GM23248 (cell line): ENCODE measurements around the gene TMEM63C. TPM values are rescaled to one million over a fixed set of nuclear protein-coding genes. Genes with fewer than 3 reads are reported as not detected.

Experiments
- DNase-seq: peaks from one replicate; pipeline ENCODE4 v3.0.0-alpha.2; 2015
- H2AFZ ChIP-seq: fragments of 200-600 bp; sonication (generic); 2 replicates; pipeline ENCODE4 v1.6.1; 2016; ENCODE audit warnings: antibody characterized with exemption
- H3F3A ChIP-seq: fragments of 200-600 bp; sonication (generic); 2 replicates; pipeline ENCODE4 v1.6.1; 2016; ENCODE audit warnings: mild to moderate bottlenecking, antibody characterized with exemption, mixed run types; ENCODE audit not compliant: insufficient read depth
- H3K27ac ChIP-seq: fragments of 200-600 bp; sonication (generic); 2 replicates; pipeline ENCODE4 v1.5.1; 2016; ENCODE audit warnings: mild to moderate bottlenecking
- H3K27me3 ChIP-seq: fragments of 200-600 bp; sonication (generic); replicated peaks from 2 replicates; pipeline ENCODE4 v1.6.1; 2016; ENCODE audit warnings: mild to moderate bottlenecking; ENCODE audit not compliant: insufficient read depth
- H3K36me3 ChIP-seq: fragments of 200-600 bp; sonication (generic); 2 replicates; pipeline ENCODE4 v1.6.1; 2016; ENCODE audit warnings: low read depth, mild to moderate bottlenecking
- H3K4me1 ChIP-seq: fragments of 200-600 bp; sonication (generic); 2 replicates; pipeline ENCODE4 v1.6.1; 2016; ENCODE audit warnings: mild to moderate bottlenecking; ENCODE audit not compliant: insufficient read depth
- H3K4me2 ChIP-seq: fragments of 200-600 bp; sonication (generic); one replicate; pipeline ENCODE4 v1.6.1; 2016; ENCODE audit warnings: mild to moderate bottlenecking; ENCODE audit not compliant: unreplicated experiment
- H3K4me3 ChIP-seq: fragments of 200-600 bp; sonication (generic); 2 replicates; pipeline ENCODE4 v1.5.1; 2016; ENCODE audit warnings: mild to moderate bottlenecking
- H3K79me2 ChIP-seq: fragments of 200-600 bp; sonication (generic); 2 replicates; pipeline ENCODE4 v1.6.1; 2016; ENCODE audit warnings: mild to moderate bottlenecking; ENCODE audit not compliant: insufficient read depth
- H3K9ac ChIP-seq: fragments of 200-600 bp; sonication (generic); 2 replicates; pipeline ENCODE4 v1.6.1; 2016; ENCODE audit warnings: mild to moderate bottlenecking
- H3K9me2 ChIP-seq: fragments of 200-600 bp; sonication (generic); 2 replicates; pipeline ENCODE4 v1.6.1; 2016; ENCODE audit warnings: mixed run types, mild to moderate bottlenecking, moderate library complexity; ENCODE audit not compliant: insufficient read depth
- H3K9me3 ChIP-seq: fragments of 200-600 bp; sonication (generic); one replicate; pipeline ENCODE4 v1.6.1; 2017; ENCODE audit warnings: low read depth
- H4K20me1 ChIP-seq: fragments of 200-600 bp; sonication (generic); 2 replicates; pipeline ENCODE4 v1.6.0; 2016; ENCODE audit not compliant: insufficient read depth
- EZH2 ChIP-seq: fragments of 200-600 bp; sonication (generic); IDR thresholded peaks from 2 replicates; pipeline ENCODE4 v1.6.1; 2018; ENCODE audit warnings: antibody characterized with exemption, mild to moderate bottlenecking; ENCODE audit not compliant: insufficient read depth, poor library complexity, severe bottlenecking
- EZH2phosphoT487 ChIP-seq: fragments of 200-600 bp; sonication (generic); IDR thresholded peaks from 2 replicates; pipeline ENCODE4 v1.6.1; 2018; ENCODE audit warnings: antibody characterized with exemption, moderate library complexity, mild to moderate bottlenecking, low read depth; ENCODE audit not compliant: insufficient read depth
- WGBS, 2 experiments: methylation state at CpG; one replicate each; pipeline ENCODE4 v1.1.6; 2015 to 2017; ENCODE audit warnings: low lambda C conversion rate in 2 of 2, low coverage in 1 of 2; ENCODE audit errors: missing lambda C conversion rate in 2 of 2; 5-methylcytosine and 5-hydroxymethylcytosine counted together
- in situ Hi-C: fragments of 300-500 bp; cut with MboI; formaldehyde crosslinking; loops from 2 replicates; pipeline ENCODE4 v1.15.0; 2020
- polyA plus RNA-seq: library from polyadenylated mRNA; unstranded; fragments of >200 nt; fragmentation: Nextera tagmentation; extraction: Ambion mirVana; gene quantifications from 2 replicates; pipeline ENCODE4 v1.2.1, GENCODE V29; 2016
- total RNA-seq: library from RNA; depleted of rRNA; stranded (reverse); fragments of >200 nt; shearing (Covaris generic); gene quantifications from 2 replicates; pipeline ENCODE4 v1.2.3, GENCODE V29; 2014

Gene TMEM63C
- total and polyA plus RNA-seq, 2 experiments from 2014 or later, result not detected

DNA sequence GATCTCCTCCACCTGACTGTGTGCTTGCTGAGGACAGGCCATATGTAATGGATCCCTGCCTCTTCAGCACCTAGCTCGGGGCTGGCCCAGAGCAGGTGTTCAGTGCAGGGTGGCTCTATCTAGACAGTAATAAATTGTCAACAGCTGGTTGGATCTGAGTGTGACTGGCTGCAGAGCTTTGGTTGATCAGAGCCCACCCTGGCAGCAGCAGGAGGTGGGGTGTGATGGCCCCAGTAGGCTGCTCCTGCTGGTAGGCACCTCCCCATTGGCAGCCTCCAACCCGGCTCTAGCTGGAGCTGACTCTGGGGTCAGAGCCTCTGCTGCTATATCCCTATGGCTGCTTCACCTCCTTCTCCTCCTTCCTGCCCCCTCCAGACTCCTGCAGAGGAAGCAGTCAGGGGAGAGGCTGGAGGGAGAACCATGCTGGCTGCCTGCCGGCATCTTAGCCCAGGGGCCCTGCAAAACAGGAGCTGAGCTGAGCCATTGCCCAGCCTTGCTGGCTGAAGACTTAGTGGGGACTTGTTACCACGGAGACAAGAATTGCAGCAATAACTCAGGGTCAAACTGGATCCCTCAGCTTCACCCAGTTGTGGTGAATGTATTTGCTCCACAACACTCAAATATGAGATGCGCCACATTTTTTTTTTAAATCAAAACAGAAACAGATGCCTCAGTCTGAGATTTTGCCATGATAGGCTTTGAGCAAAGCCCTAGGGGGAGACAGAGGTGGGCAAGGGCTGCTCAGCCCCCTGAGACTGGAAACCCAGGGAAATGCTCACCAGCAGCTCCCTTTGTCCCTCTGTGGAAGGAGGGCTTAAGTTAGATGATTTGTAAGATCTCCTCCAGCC lies 22.2 kb downstream of the TMEM63C start:
- Histone ChIP-seq H3F3A (no peaks in the 10 kb centered on the region), H3K9me3 (no peaks in the 10 kb centered on the region), H3K27ac (no peak overlapping the region), H3K4me3 (no peak overlapping the region), H3K79me2 (no peaks in the 10 kb centered on the region), H3K4me2 (no peak overlapping the region), H3K4me1 (no peaks in the 10 kb centered on the region), H3K9ac (no peak overlapping the region), H3K9me2 (no peaks in the 10 kb centered on the region), H3K27me3 (peaks cover 32% of the 10 kb centered on the region), H2AFZ (no peak overlapping the region), H3K36me3 (no peaks in the 10 kb centered on the region), H4K20me1 (no peaks in the 10 kb centered on the region)
- TF ChIP-seq EZH2phosphoT487 (no peak), EZH2 (no peak)
- in situ Hi-C loops, result no loop called here
- DNase-seq, result no peak
- 3 to 5% methylated on average over 5 of the region's 5 CpGs for WGBS, 2 experiments

DNA sequence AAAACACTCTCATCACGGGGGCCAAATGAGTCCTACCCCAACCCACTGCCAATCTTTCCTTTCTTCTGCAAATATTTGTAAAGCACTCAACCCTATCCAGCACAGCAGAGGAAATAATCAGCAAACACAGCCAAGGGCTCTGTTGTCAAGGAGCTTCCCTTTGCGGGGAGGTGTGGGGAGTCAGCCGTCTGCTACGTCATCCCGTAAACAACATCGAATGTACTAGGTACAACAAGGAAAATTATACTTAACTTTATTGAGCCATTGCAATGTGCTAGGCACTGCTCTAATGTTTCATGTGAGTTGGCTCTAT lies 22.8 kb downstream of the TMEM63C start:
- Histone ChIP-seq H3K27me3 (peaks cover 29% of the 10 kb centered on the region), H3K4me1 (no peaks in the 10 kb centered on the region), H2AFZ (no peak overlapping the region), H4K20me1 (no peaks in the 10 kb centered on the region), H3K36me3 (no peaks in the 10 kb centered on the region), H3K9me2 (no peaks in the 10 kb centered on the region), H3K27ac (no peak overlapping the region), H3F3A (no peaks in the 10 kb centered on the region), H3K79me2 (no peaks in the 10 kb centered on the region), H3K4me2 (no peak overlapping the region), H3K9me3 (no peaks in the 10 kb centered on the region), H3K9ac (no peak overlapping the region), H3K4me3 (no peak overlapping the region)
- 62 to 65% methylated on average over 6 of the region's 6 CpGs for WGBS, 2 experiments
- TF ChIP-seq EZH2phosphoT487 (no peak), EZH2 (no peak)
- in situ Hi-C loops, result no loop called here
- no peak for DNase-seq

DNA sequence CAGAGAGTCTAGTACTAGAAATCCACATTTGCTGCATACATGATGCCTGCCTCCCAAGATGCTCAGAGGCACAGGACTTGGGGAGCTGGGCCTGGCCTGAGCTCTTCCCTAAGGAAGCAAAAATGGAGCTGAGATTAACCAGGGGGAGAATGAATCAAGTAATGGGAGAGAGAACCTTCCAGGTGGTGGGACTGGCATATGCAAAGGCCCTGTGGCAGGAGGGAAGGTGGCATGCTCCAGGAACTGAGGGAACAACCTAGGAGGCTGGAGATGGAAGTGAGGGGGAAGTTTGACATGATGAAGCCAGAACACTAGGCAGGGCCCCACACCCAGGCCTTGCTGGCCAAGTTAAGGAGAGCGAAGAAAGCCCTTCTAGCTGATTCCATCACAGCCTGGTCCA lies 23.3 kb downstream of the TMEM63C start:
- Histone ChIP-seq H3K4me2 (no peak overlapping the region), H4K20me1 (no peaks in the 10 kb centered on the region), H3K9me2 (no peaks in the 10 kb centered on the region), H3K4me3 (no peak overlapping the region), H3K36me3 (no peaks in the 10 kb centered on the region), H3K79me2 (no peaks in the 10 kb centered on the region), H3K27ac (no peak overlapping the region), H3K4me1 (no peaks in the 10 kb centered on the region), H3K9me3 (no peaks in the 10 kb centered on the region), H3K9ac (no peak overlapping the region), H2AFZ (no peak overlapping the region), H3F3A (no peaks in the 10 kb centered on the region), H3K27me3 (peaks cover 25% of the 10 kb centered on the region)
- WGBS, 2 experiments, result 24 to 33% methylated on average over 1 of the region's 1 CpG
- in situ Hi-C loops, result no loop called here
- no peak for DNase-seq
- TF ChIP-seq EZH2phosphoT487 (no peak), EZH2 (no peak)

DNA sequence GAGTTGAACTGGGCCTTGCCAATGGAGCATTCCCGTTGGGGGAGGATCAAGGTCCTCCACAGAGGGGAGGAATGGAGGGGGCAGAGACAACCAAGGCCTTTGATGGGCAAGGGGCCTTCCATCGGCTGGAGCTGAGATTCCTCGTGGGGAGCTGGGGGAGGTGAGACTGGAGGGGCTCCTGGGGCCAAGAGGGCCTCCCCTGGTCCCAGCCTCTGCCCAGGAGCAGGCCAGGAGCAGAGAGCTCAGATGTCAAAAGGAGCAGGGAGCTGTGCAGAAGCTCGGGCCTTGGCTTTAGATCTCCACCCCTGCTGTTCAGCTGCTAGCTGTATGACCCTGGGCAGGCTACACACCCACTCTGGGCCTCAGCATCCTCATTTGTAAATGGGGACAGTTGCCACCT lies 24.0 kb downstream of the TMEM63C start:
- Histone ChIP-seq H3K79me2 (no peaks in the 10 kb centered on the region), H3K9me2 (no peaks in the 10 kb centered on the region), H3K9ac (no peak overlapping the region), H3K9me3 (no peaks in the 10 kb centered on the region), H3K27ac (no peak overlapping the region), H3K4me1 (no peaks in the 10 kb centered on the region), H3K36me3 (no peaks in the 10 kb centered on the region), H2AFZ (no peak overlapping the region), H3F3A (no peaks in the 10 kb centered on the region), H3K27me3 (peaks cover 18% of the 10 kb centered on the region), H3K4me3 (no peak overlapping the region), H3K4me2 (no peak overlapping the region), H4K20me1 (no peaks in the 10 kb centered on the region)
- no peak for DNase-seq
- 8 to 9% methylated on average over 4 of the region's 4 CpGs for WGBS, 2 experiments
- in situ Hi-C loops, result no loop called here
- TF ChIP-seq EZH2phosphoT487 (no peak), EZH2 (no peak)
